Tibial nerve (tissue), 4 donors: ENCODE results near the gene CHCHD1. TPM values are rescaled to one million over a fixed set of nuclear protein-coding genes. Genes with fewer than 3 reads are reported as not detected.

Experiments used
- DNase-seq, 2 donors: peaks; one replicate each; pipeline ENCODE4 v3.0.0-alpha.2; 2019; ENCODE audit warnings: low spot score in 2 of 2
- H3K27ac ChIP-seq, 4 donors: fragments of 200-600 bp; sonication (generic) in 3 of 4; one replicate each; pipeline ENCODE4 v1.5.1; 2017 to 2019; ENCODE audit warnings: mild to moderate bottlenecking in 1 of 4
- H3K27me3 ChIP-seq, 2 donors: fragments of 200-600 bp; sonication (generic) in 1 of 2; one replicate each; pipeline versions ENCODE4 v1.5.1 to v1.6.0; 2017 to 2019
- H3K36me3 ChIP-seq, 3 donors: fragments of 200-600 bp; sonication (generic); one replicate each; pipeline ENCODE4 v1.5.1; 2018 to 2019
- H3K4me1 ChIP-seq, 4 donors: fragments of 200-600 bp; sonication (generic) in 3 of 4; one replicate each; pipeline ENCODE4 v1.5.1; 2017 to 2019
- H3K4me3 ChIP-seq, 4 donors: fragments of 200-600 bp; sonication (generic) in 3 of 4; one replicate each; pipeline ENCODE4 v1.5.1; 2017 to 2019; ENCODE audit warnings: mild to moderate bottlenecking in 1 of 4, moderate library complexity in 1 of 4
- H3K9me3 ChIP-seq, 4 donors: fragments of 200-600 bp; sonication (generic) in 3 of 4; one replicate each; pipeline ENCODE4 v1.5.1; 2017 to 2019
- EP300 ChIP-seq, 2 donors: sonication (generic); formaldehyde crosslinking; IDR thresholded peaks; one replicate each; pipeline ENCODE4 v1.6.1; 2017; ENCODE audit warnings: antibody characterized with exemption in 2 of 2, mild to moderate bottlenecking in 1 of 2
- POLR2A ChIP-seq, 2 donors: fragments of 450-650 bp; IDR thresholded peaks; one replicate each; pipeline ENCODE4 v1.6.1; 2017; ENCODE audit warnings: antibody characterized with exemption in 2 of 2, mild to moderate bottlenecking in 2 of 2, moderate library complexity in 2 of 2
- WGBS, 2 donors: methylation state at CpG; one replicate each; pipeline ENCODE4 v1.1.5; 2018; 5-methylcytosine and 5-hydroxymethylcytosine counted together
- total RNA-seq, 4 donors: library from RNA; depleted of rRNA; stranded (reverse); fragments of >200 nt; gene quantifications; one replicate each; pipeline ENCODE4 v1.1.0, GENCODE V29; 2016
- TF ChIP-seq, protein P1 (sequence below), 5 experiments: fragments of 200-600 bp in 3 of 5; fragments of 450-650 bp in 2 of 5; sonication (generic) in 3 of 5; IDR thresholded peaks; one replicate each; pipeline ENCODE4 v1.5.1; 2016 to 2019; ENCODE audit warnings: antibody characterized with exemption in 5 of 5, mild to moderate bottlenecking in 3 of 5, moderate library complexity in 2 of 5

The CHCHD1 gene
- 10 to 100 TPM in 3 of 4 donors, 1 to 10 TPM in 1; 8.2 to 33.0 (median 16.2) TPM for total RNA-seq

DNA sequence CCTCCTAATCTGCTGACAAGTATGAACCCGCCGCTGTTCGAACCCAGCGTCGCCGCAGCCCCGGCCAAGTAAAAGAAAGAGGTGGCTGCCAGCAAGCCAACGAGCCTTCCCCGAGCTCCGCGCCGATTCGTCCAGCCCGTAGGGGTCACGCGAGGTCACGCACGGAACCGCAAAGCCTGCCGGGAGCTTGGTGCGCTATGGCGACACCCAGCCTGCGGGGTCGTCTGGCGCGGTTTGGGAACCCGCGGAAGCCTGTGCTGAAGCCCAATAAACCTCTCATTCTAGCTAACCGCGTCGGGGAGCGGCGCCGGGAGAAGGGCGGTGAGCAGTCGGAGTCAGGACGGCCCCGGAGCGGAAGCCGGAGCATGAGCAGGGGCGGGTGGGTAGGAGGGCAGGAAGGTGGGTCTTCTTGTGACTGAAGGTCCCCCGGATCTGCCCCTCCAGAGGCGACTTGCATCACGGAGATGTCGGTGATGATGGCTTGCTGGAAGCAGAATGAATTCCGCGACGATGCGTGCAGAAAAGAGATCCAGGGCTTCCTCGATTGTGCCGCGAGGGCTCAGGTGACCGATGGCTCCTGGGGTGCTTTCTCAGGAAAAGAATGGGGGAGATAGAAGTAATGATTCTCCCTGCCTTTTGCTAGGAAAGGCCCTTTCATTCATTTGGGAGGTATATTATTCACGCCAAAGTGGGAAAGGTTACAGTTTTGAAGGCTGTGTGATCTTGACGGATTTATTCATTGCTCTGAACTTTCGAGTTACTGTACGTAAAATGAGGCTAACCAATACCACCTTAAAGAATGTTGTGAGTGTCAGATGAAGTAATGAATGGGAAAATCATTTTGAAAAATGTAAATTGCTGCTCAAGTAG, at the start of gene CHCHD1:
TSS of gene CHCHD1 (plus strand) at position 170 of the 870 bp plus-strand sequence. CDS start at position 198, 28 bp downstream.
- H3K4me1 ChIP-seq, result peaks cover 0 to 52% (median 31%) of the 10 kb centered on the region in 4 donors
- WGBS, 2 donors, result 0 to 2% methylated on average over 16 to 57 of the region's 57 CpGs
- peak within 1 kb of the TSS; percentile 63 to 97 (median 80) for H3K4me3 ChIP-seq
- peak; percentile 88 to 94 for DNase-seq
- H3K27ac ChIP-seq, result peak within 1 kb of the TSS; percentile 67 to 96 (median 92)
- H3K27me3 ChIP-seq, result no peaks in the 10 kb centered on the region
- peaks cover 0 to 31% (median 0%) of the 10 kb centered on the region in 3 donors for H3K36me3 ChIP-seq
- TF ChIP-seq, protein P1, sequence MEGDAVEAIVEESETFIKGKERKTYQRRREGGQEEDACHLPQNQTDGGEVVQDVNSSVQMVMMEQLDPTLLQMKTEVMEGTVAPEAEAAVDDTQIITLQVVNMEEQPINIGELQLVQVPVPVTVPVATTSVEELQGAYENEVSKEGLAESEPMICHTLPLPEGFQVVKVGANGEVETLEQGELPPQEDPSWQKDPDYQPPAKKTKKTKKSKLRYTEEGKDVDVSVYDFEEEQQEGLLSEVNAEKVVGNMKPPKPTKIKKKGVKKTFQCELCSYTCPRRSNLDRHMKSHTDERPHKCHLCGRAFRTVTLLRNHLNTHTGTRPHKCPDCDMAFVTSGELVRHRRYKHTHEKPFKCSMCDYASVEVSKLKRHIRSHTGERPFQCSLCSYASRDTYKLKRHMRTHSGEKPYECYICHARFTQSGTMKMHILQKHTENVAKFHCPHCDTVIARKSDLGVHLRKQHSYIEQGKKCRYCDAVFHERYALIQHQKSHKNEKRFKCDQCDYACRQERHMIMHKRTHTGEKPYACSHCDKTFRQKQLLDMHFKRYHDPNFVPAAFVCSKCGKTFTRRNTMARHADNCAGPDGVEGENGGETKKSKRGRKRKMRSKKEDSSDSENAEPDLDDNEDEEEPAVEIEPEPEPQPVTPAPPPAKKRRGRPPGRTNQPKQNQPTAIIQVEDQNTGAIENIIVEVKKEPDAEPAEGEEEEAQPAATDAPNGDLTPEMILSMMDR (IDR thresholded peaks at IDR 0.05), result peak in 1 of 5 experiments; percentile 15
- TF ChIP-seq EP300 (IDR thresholded peaks at IDR 0.05) (peak; percentile 55 to 94), POLR2A (IDR thresholded peaks at IDR 0.05) (peak; percentile 31 to 53)
- H3K9me3 ChIP-seq, result no peaks in the 10 kb centered on the region

DNA sequence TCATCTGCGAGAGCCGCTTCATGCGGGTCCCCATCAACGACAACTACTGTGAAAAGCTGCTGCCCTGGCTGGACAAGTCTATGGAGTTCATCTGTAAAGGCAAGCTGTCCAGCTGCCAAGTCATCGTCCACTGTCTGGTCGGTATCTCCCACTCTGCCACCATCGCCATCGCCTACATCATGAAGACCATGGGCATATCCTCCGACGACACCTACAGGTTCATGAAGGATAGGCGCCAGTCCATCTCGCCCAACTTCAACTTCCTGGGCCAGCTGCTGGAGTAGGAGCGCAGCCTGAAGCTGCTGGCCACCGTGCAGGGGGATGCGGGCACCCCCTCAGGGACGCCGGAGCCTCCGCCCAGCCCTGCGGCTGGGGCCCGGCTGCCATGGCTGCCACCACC, 49.4 kb upstream of the CHCHD1 start:
- WGBS, 2 donors, result 93 to 94% methylated on average over 13 to 16 of the region's 20 CpGs
- H3K4me1 ChIP-seq, result peaks cover 0 to 57% (median 14%) of the 10 kb centered on the region in 4 donors
- TF ChIP-seq EP300 (IDR thresholded peaks at IDR 0.05) (no peak), POLR2A (IDR thresholded peaks at IDR 0.05) (no peak)
- TF ChIP-seq, protein P1 (IDR thresholded peaks at IDR 0.05), result no peak
- no peaks in the 10 kb centered on the region for H3K27me3 ChIP-seq
- no peak overlapping the region for H3K4me3 ChIP-seq
- H3K36me3 ChIP-seq, result peaks cover 0 to 59% (median 0%) of the 10 kb centered on the region in 3 donors
- no peak for DNase-seq
- no peaks in the 10 kb centered on the region for H3K9me3 ChIP-seq
- H3K27ac ChIP-seq, result no peak overlapping the region

DNA sequence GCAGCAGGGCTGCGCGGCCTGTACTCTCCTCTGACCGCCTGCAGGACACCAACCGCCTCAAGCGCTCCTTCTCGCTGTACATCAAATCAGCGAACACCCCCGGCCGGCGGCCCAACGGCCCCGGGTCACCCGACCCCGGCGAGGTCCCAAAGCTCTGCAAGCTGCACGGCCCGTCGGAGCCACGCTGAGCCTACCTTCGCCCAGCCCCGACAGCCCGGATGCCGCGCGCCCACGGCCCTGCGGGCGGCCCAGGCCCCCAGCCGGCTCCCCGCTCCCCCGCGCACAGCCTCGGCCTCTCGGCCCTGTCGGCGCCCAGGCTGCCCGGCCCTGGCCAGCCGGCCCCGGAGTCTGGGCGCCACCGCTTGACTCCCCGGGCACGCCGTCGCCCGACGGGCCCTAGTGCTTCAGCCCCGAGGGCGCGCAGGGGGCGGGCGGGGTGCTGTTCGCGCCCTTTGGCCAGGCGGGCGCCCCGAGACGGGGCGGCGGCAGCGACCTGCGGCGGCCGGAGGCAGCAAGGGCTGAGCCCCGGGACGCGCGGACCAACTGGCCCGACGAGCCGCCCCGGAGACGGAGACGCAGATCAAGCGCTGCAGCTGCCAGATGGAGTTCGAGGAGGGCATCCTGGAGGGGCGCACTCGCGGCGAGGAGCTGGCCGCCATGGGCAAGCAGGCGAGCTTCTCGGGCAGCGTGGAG, 48.8 kb upstream of the CHCHD1 start:
- DNase-seq, result no peak
- Histone ChIP-seq H3K27me3 (no peaks in the 10 kb centered on the region), H3K27ac (no peak overlapping the region), H3K9me3 (no peaks in the 10 kb centered on the region), H3K4me3 (no peak overlapping the region), H3K36me3 (peaks cover 0 to 62% (median 0%) of the 10 kb centered on the region in 3 donors), H3K4me1 (peaks cover 0 to 56% (median 14%) of the 10 kb centered on the region in 4 donors)
- 79 to 83% methylated on average over 46 to 54 of the region's 84 CpGs for WGBS, 2 donors
- TF ChIP-seq EP300 (IDR thresholded peaks at IDR 0.05) (no peak), POLR2A (IDR thresholded peaks at IDR 0.05) (no peak)
- TF ChIP-seq, protein P1 (IDR thresholded peaks at IDR 0.05), result no peak

DNA sequence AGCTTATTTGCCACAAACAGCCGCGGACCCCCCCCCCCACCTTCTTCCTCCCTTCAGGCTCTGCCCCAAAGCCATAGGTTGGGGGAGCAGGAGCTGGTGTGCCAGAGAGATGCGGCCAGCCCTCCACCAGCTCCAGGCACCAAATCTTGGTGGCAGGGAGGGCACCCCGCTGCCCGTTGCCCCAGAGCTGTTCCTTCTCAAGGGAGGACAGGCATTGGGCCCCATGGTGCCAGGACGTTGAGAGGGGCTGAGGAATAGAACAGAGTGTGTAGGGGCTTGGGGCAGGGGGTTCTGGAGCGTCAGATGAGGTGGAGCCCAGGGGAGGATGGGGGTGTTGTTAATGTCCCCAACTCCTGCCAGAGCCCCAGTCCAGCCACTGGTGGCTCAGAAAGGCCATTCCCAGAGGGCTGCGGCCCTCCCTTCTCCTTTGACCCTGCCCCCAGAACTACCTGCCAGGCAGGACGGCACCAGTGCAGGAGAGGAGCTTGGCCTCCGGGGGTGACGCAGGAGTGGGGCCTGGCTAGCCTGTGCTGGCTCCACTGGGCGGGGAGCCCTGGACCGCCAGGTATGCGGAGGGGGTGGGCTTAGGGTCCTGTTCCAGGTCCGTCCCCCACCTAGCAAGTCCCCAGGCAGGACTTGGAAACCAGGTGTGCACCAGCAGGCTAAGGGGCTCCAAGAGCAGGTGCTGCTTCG, 47.7 kb upstream of the CHCHD1 start:
- no peak for DNase-seq
- Histone ChIP-seq H3K27ac (no peak overlapping the region), H3K27me3 (no peaks in the 10 kb centered on the region), H3K4me1 (peaks cover 0 to 45% (median 13%) of the 10 kb centered on the region in 4 donors), H3K9me3 (no peaks in the 10 kb centered on the region), H3K36me3 (peaks cover 0 to 61% (median 0%) of the 10 kb centered on the region in 3 donors), H3K4me3 (no peak overlapping the region)
- WGBS, 2 donors, result 80 to 87% methylated on average over 10 to 16 of the region's 16 CpGs
- no peak for TF ChIP-seq EP300 (IDR thresholded peaks at IDR 0.05)
- TF ChIP-seq, protein P1 (IDR thresholded peaks at IDR 0.05), result no peak
- TF ChIP-seq POLR2A (IDR thresholded peaks at IDR 0.05), result no peak
